ENCODE measurements around the gene KIF1A.

The KIF1A gene

GRCh38 chr2:240736281-240737250 is 83.5 kb downstream of the KIF1A start:
- no peaks in the 10 kb centered on the region for H3K36me3 ChIP-seq (ENCODE audit: control insufficient read depth, insufficient read depth, low read length)
- no peaks in the 10 kb centered on the region for H3K4me1 ChIP-seq (ENCODE audit: control insufficient read depth, insufficient read depth, low read length)
- H3K9ac ChIP-seq (ENCODE audit: low read length): no peak overlapping the region
- H3K9me3 ChIP-seq (ENCODE audit: control insufficient read depth, low read length): no peaks in the 10 kb centered on the region
- H3K27me3 ChIP-seq (ENCODE audit: control insufficient read depth, insufficient read depth, low read length): no peaks in the 10 kb centered on the region
- no peak overlapping the region for H3K4me3 ChIP-seq (ENCODE audit: low read length)

GRCh38 chr2:240735476-240735875 is 84.5 kb downstream of the KIF1A start:
- Histone ChIP-seq H3K9ac (ENCODE audit: low read length) (no peak overlapping the region), H3K9me3 (ENCODE audit: control insufficient read depth, low read length) (no peaks in the 10 kb centered on the region), H3K36me3 (ENCODE audit: control insufficient read depth, insufficient read depth, low read length) (no peaks in the 10 kb centered on the region), H3K4me3 (ENCODE audit: low read length) (no peak overlapping the region), H3K27me3 (ENCODE audit: control insufficient read depth, insufficient read depth, low read length) (peaks cover 4% of the 10 kb centered on the region), H3K4me1 (ENCODE audit: control insufficient read depth, insufficient read depth, low read length) (no peaks in the 10 kb centered on the region)

GRCh38 chr2:240734756-240735155 is 85.3 kb downstream of the KIF1A start:
- no peaks in the 10 kb centered on the region for H3K36me3 ChIP-seq (ENCODE audit: control insufficient read depth, insufficient read depth, low read length)
- no peak overlapping the region for H3K4me3 ChIP-seq (ENCODE audit: low read length)
- peaks cover 4% of the 10 kb centered on the region for H3K27me3 ChIP-seq (ENCODE audit: control insufficient read depth, insufficient read depth, low read length)
- H3K4me1 ChIP-seq (ENCODE audit: control insufficient read depth, insufficient read depth, low read length): no peaks in the 10 kb centered on the region
- H3K9ac ChIP-seq (ENCODE audit: low read length): no peak overlapping the region
- H3K9me3 ChIP-seq (ENCODE audit: control insufficient read depth, low read length): no peaks in the 10 kb centered on the region

GRCh38 chr2:240733803-240734495 is 86.1 kb downstream of the KIF1A start:
- Histone ChIP-seq H3K36me3 (ENCODE audit: control insufficient read depth, insufficient read depth, low read length) (no peaks in the 10 kb centered on the region), H3K9me3 (ENCODE audit: control insufficient read depth, low read length) (no peaks in the 10 kb centered on the region)

GRCh38 chr2:240732911-240733622 is 87.0 kb downstream of the KIF1A start:
- H3K9me3 ChIP-seq (ENCODE audit: control insufficient read depth, low read length): no peaks in the 10 kb centered on the region
- H3K36me3 ChIP-seq (ENCODE audit: control insufficient read depth, insufficient read depth, low read length): no peaks in the 10 kb centered on the region
- H3K4me3 ChIP-seq (ENCODE audit: low read length): no peak overlapping the region
- H3K4me1 ChIP-seq (ENCODE audit: control insufficient read depth, insufficient read depth, low read length): no peaks in the 10 kb centered on the region
- no peak overlapping the region for H3K9ac ChIP-seq (ENCODE audit: low read length)
- H3K27me3 ChIP-seq (ENCODE audit: control insufficient read depth, insufficient read depth, low read length): peaks cover 4% of the 10 kb centered on the region

More at GRCh38 chr2:240733803-240734495, 86.1 kb downstream of the KIF1A start:
- Histone ChIP-seq H3K9ac (ENCODE audit: low read length) (no peak overlapping the region), H3K27me3 (ENCODE audit: control insufficient read depth, insufficient read depth, low read length) (peaks cover 4% of the 10 kb centered on the region), H3K4me3 (ENCODE audit: low read length) (no peak overlapping the region), H3K4me1 (ENCODE audit: control insufficient read depth, insufficient read depth, low read length) (no peaks in the 10 kb centered on the region)

GRCh38 chr2:240732184-240732583 is 87.8 kb downstream of the KIF1A start:
- Histone ChIP-seq H3K9me3 (ENCODE audit: control insufficient read depth, low read length) (no peaks in the 10 kb centered on the region), H3K36me3 (ENCODE audit: control insufficient read depth, insufficient read depth, low read length) (no peaks in the 10 kb centered on the region), H3K9ac (ENCODE audit: low read length) (no peak overlapping the region), H3K27me3 (ENCODE audit: control insufficient read depth, insufficient read depth, low read length) (peaks cover 4% of the 10 kb centered on the region), H3K4me3 (ENCODE audit: low read length) (no peak overlapping the region), H3K4me1 (ENCODE audit: control insufficient read depth, insufficient read depth, low read length) (no peaks in the 10 kb centered on the region)

- Histone ChIP-seq H3K4me1 (ENCODE audit: control insufficient read depth, insufficient read depth, low read length) (no peaks in the 10 kb centered on the region), H3K9ac (ENCODE audit: low read length) (no peak overlapping the region), H3K27me3 (ENCODE audit: control insufficient read depth, insufficient read depth, low read length) (peaks cover 4% of the 10 kb centered on the region), H3K9me3 (ENCODE audit: control insufficient read depth, low read length) (no peaks in the 10 kb centered on the region), H3K36me3 (ENCODE audit: control insufficient read depth, insufficient read depth, low read length) (no peaks in the 10 kb centered on the region), H3K4me3 (ENCODE audit: low read length) (no peak overlapping the region)
Observed at GRCh38 chr2:240731178-240731545, 88.9 kb downstream of the KIF1A start.

- no peaks in the 10 kb centered on the region for H3K9me3 ChIP-seq (ENCODE audit: control insufficient read depth, low read length)
- H3K4me1 ChIP-seq (ENCODE audit: control insufficient read depth, insufficient read depth, low read length): no peaks in the 10 kb centered on the region
- H3K4me3 ChIP-seq (ENCODE audit: low read length): no peak overlapping the region
- peaks cover 4% of the 10 kb centered on the region for H3K27me3 ChIP-seq (ENCODE audit: control insufficient read depth, insufficient read depth, low read length)
- no peak overlapping the region for H3K9ac ChIP-seq (ENCODE audit: low read length)
- H3K36me3 ChIP-seq (ENCODE audit: control insufficient read depth, insufficient read depth, low read length): no peaks in the 10 kb centered on the region
Observed at GRCh38 chr2:240730501-240731177, 89.4 kb downstream of the KIF1A start.

GRCh38 chr2:240728827-240729226 is 91.2 kb downstream of the KIF1A start:
- Histone ChIP-seq H3K4me3 (ENCODE audit: low read length) (no peak overlapping the region), H3K36me3 (ENCODE audit: control insufficient read depth, insufficient read depth, low read length) (no peaks in the 10 kb centered on the region), H3K4me1 (ENCODE audit: control insufficient read depth, insufficient read depth, low read length) (no peaks in the 10 kb centered on the region), H3K9ac (ENCODE audit: low read length) (no peak overlapping the region), H3K9me3 (ENCODE audit: control insufficient read depth, low read length) (no peaks in the 10 kb centered on the region), H3K27me3 (ENCODE audit: control insufficient read depth, insufficient read depth, low read length) (peaks cover 4% of the 10 kb centered on the region)

GRCh38 chr2:240728361-240728760 is 91.7 kb downstream of the KIF1A start:
- Histone ChIP-seq H3K36me3 (ENCODE audit: control insufficient read depth, insufficient read depth, low read length) (no peaks in the 10 kb centered on the region), H3K9ac (ENCODE audit: low read length) (no peak overlapping the region), H3K4me1 (ENCODE audit: control insufficient read depth, insufficient read depth, low read length) (no peaks in the 10 kb centered on the region), H3K9me3 (ENCODE audit: control insufficient read depth, low read length) (no peaks in the 10 kb centered on the region), H3K4me3 (ENCODE audit: low read length) (no peak overlapping the region), H3K27me3 (ENCODE audit: control insufficient read depth, insufficient read depth, low read length) (peaks cover 4% of the 10 kb centered on the region)

- no peaks in the 10 kb centered on the region for H3K9me3 ChIP-seq (ENCODE audit: control insufficient read depth, low read length)
- no peaks in the 10 kb centered on the region for H3K4me1 ChIP-seq (ENCODE audit: control insufficient read depth, insufficient read depth, low read length)
- H3K27me3 ChIP-seq (ENCODE audit: control insufficient read depth, insufficient read depth, low read length): peaks cover 4% of the 10 kb centered on the region
- no peaks in the 10 kb centered on the region for H3K36me3 ChIP-seq (ENCODE audit: control insufficient read depth, insufficient read depth, low read length)
- no peak overlapping the region for H3K4me3 ChIP-seq (ENCODE audit: low read length)
- H3K9ac ChIP-seq (ENCODE audit: low read length): no peak overlapping the region
Observed at GRCh38 chr2:240727913-240728312, 92.1 kb downstream of the KIF1A start.
